Peyer's patch (tissue), 4 donors: Measurements from ENCODE around the gene PLPP2.

Experiments used
- POLR2A ChIP-seq, 2 donors: fragments of 450-650 bp; IDR thresholded peaks; one replicate each; pipeline ENCODE4 v1.5.1; 2017; ENCODE audit warnings: antibody characterized with exemption in 2 of 2, mild to moderate bottlenecking in 2 of 2, moderate library complexity in 2 of 2
- TF ChIP-seq, protein P1 (sequence below), 6 experiments: fragments of 450-650 bp in 4 of 6; fragments of 200-600 bp in 2 of 6; sonication (generic) in 1 of 6; IDR thresholded peaks; one replicate each; pipeline ENCODE4 v1.5.1; 2017 to 2019; ENCODE audit warnings: antibody characterized with exemption in 6 of 6, mild to moderate bottlenecking in 3 of 6, moderate library complexity in 1 of 6

DNA sequence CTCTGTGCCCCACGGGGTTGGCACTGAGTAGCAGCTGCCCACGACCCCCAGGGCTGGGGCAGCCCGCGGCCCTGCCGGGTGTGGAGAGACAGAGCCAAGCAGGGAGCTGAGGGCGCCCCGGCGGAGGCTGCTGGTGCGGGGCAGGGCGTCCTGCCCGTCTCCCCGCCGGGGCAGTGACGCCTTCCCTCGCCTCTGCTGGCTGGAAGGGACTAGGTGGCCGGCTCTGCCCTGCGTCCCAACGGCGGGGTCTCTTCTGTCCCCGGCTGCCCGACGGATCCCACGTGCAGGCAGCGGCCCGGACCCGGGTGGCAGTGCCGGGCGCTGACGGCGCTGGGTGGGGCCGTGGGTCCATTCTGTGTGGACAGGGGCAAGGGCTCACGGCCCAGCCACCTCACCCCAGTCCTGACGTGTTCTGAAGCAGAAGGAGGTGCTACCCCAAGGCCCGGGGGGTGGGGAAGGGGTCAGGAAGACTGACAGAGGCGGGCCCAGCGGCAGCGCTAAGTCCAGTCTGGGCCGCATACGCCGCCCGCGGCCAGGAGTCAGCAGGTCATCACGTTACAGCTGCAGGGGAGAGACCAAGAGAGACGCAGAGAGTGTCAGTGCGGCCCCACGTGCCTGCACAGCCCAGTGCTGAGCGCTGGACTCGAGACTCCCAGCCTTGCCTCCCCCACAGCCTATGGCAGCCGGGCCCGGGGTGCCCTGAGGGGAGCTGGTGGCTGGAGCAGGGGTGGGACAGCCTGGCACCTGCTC, 15.1 kb upstream of the PLPP2 start:
- TF ChIP-seq, protein P1, sequence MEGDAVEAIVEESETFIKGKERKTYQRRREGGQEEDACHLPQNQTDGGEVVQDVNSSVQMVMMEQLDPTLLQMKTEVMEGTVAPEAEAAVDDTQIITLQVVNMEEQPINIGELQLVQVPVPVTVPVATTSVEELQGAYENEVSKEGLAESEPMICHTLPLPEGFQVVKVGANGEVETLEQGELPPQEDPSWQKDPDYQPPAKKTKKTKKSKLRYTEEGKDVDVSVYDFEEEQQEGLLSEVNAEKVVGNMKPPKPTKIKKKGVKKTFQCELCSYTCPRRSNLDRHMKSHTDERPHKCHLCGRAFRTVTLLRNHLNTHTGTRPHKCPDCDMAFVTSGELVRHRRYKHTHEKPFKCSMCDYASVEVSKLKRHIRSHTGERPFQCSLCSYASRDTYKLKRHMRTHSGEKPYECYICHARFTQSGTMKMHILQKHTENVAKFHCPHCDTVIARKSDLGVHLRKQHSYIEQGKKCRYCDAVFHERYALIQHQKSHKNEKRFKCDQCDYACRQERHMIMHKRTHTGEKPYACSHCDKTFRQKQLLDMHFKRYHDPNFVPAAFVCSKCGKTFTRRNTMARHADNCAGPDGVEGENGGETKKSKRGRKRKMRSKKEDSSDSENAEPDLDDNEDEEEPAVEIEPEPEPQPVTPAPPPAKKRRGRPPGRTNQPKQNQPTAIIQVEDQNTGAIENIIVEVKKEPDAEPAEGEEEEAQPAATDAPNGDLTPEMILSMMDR (IDR thresholded peaks at IDR 0.05), result no peak
- TF ChIP-seq POLR2A (IDR thresholded peaks at IDR 0.05), result no peak
